Pancreas (tissue), 10 donors: Measurements from ENCODE around the gene TTC17. TPM values are rescaled to one million over a fixed set of nuclear protein-coding genes. Genes with fewer than 3 reads are reported as not detected.

Experiments used
- ATAC-seq, 4 donors: fragments of 200-7000 bp; cut with Tn5 transposase; one replicate each; pipeline versions ENCODE4 v1.8.0 to v1.9.1; 2020; ENCODE audit warnings: mild to moderate bottlenecking in 4 of 4, moderate library complexity in 4 of 4
- DNase-seq, 6 donors: peaks; one replicate each; pipeline ENCODE4 v3.0.0-alpha.2; 2020
- FAIRE-seq: peaks from 2 replicates; lab custom pipeline; 2012; peaks lifted over from hg19 to GRCh38; lab: Jason Lieb, UNC
- H3K27ac ChIP-seq, 4 donors: fragments of 200-600 bp; sonication (generic); 1 replicate in 3 of 4; 2 replicates in 1 of 4; pipeline versions ENCODE4 v1.5.0 to v1.8.0; 2020
- H3K27me3 ChIP-seq, 4 donors: fragments of 200-600 bp; one replicate each; pipeline ENCODE4 v1.8.0; 2021
- H3K36me3 ChIP-seq, 3 donors: fragments of 200-600 bp; sonication (generic) in 1 of 3; one replicate each; pipeline versions ENCODE4 v1.5.0 to v1.8.0; 2020 to 2021
- H3K4me1 ChIP-seq, 3 donors: fragments of 200-600 bp; one replicate each; pipeline ENCODE4 v1.8.0; 2021
- H3K4me3 ChIP-seq, 4 donors: fragments of 200-600 bp; sonication (generic) in 2 of 4; one replicate each; pipeline versions ENCODE4 v1.5.0 to v1.8.0; 2020 to 2021
- H3K9me3 ChIP-seq, 4 donors: fragments of 200-600 bp; one replicate each; pipeline ENCODE4 v1.8.0; 2021
- WGBS, 2 donors: extraction: QIAGEN DNeasy Blood & Tissue Kit; methylation state at CpG; one replicate each; pipeline ENCODE4 v1.1.7; 2013; 5-methylcytosine and 5-hydroxymethylcytosine counted together
- intact Hi-C, 3 donors: fragments of 100-400 bp; cut with DNase I; formaldehyde crosslinking; loops; one replicate each; pipeline versions ENCODE4 v1.11.1 to v1.14.2; 2022
- polyA plus RNA-seq, 2 donors: library from polyadenylated mRNA; stranded (reverse); fragments of 200-250 nt; gene quantifications; one replicate each; pipeline ENCODE4 v1.2.3, GENCODE V29; 2013
- total RNA-seq, 6 donors: library from RNA; stranded (reverse); fragmentation: NEBNext Ultra II Directional in 4 of 6; extraction: Animal tissue kit (Norgen Biotek cat#: 25700) in 4 of 6; gene quantifications; one replicate each; pipeline versions ENCODE4 v1.2.1 to v1.2.4, GENCODE V29; 2021 to 2023
- TF ChIP-seq, protein P1 (sequence below), 4 donors: fragments of 200-600 bp; sonication (generic) in 3 of 4; IDR thresholded peaks; one replicate each; pipeline versions ENCODE4 v1.5.0 to v1.8.0; 2021; ENCODE audit warnings: antibody characterized with exemption in 4 of 4
- donor health status: healthy with polysubstance abuse.
- donor health status: DM: no; HTN: no; CAD: no; lungs with moderate emphysema.
- donor health status: DM: no; HTN: no; CAD: no.
- donor health status: control.
- donor health status: control.
- donor health status: Bipolar disorder and iron deficiency.
- donor health status: DM: yes; HTN: yes; CAD: no.
- donor health status: DM: no; HTN: no; CAD: no.
- donor health status: DM: no; HTN: no; CAD: no.
- donor health status: DM: yes; HTN: yes; CAD: no.

Gene TTC17
- total and polyA plus RNA-seq, 8 donors = 39.9 to 71.1 (median 57.0) TPM

DNA sequence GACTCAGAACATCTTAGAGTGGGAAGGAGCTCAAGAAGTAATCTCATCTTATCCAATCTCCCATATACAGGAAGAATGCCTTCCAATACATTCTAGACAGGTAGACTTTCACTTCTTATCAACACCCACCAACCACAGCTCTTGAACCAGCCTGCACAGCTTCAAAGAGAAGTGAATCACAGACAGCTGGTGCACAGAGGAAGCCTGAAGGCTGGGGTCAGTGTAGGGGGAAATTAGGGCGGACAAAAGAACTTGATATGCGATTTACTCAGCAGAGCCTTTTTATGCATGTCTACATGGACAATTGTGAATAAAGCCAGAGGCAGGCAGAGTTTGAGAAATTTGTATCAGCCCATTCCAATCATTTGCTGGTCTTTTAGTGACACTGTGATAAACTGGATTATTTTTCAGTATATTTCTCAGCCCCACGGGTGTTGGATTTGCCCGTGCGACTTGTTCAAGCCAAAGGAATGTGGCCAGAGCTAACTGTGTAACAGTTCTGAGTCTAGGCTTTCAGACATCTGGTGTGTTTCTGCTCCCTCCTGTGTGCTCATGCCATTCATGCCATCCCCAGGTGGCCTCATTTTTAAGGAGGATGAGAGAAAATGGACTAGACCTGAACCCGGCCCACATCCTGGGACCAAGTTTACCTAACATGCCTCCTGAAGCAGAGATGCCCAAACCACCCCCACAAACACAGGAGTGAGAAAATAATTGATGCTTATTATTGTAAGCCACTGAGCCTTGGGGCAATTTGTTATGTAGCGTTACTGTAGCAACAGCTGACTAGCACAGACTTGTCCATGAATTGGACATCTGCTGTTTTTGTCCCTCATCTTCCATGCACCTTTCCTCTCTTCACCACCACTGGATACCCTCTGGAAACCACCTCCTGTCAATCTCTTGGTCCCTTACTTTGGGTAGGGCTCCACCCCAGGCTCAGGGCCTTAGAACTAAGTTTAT lies 184.3 kb downstream of the TTC17 start:
- intact Hi-C loops = no loop called here
- no peaks in the 10 kb centered on the region for H3K9me3 ChIP-seq
- WGBS, 2 donors = 75 to 77% methylated on average over 7 of the region's 7 CpGs

More for the DNA sequence above, 184.3 kb downstream of the TTC17 start:
- H3K27me3 ChIP-seq = no peaks in the 10 kb centered on the region
- DNase-seq = no peak
- no peaks in the 10 kb centered on the region for H3K4me1 ChIP-seq
- ATAC-seq = no peak
- no peak overlapping the region for H3K27ac ChIP-seq
- TF ChIP-seq, protein P1, sequence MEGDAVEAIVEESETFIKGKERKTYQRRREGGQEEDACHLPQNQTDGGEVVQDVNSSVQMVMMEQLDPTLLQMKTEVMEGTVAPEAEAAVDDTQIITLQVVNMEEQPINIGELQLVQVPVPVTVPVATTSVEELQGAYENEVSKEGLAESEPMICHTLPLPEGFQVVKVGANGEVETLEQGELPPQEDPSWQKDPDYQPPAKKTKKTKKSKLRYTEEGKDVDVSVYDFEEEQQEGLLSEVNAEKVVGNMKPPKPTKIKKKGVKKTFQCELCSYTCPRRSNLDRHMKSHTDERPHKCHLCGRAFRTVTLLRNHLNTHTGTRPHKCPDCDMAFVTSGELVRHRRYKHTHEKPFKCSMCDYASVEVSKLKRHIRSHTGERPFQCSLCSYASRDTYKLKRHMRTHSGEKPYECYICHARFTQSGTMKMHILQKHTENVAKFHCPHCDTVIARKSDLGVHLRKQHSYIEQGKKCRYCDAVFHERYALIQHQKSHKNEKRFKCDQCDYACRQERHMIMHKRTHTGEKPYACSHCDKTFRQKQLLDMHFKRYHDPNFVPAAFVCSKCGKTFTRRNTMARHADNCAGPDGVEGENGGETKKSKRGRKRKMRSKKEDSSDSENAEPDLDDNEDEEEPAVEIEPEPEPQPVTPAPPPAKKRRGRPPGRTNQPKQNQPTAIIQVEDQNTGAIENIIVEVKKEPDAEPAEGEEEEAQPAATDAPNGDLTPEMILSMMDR (IDR thresholded peaks at IDR 0.05) = no peak
- no peaks in the 10 kb centered on the region for H3K36me3 ChIP-seq
- no peak for FAIRE-seq
- H3K4me3 ChIP-seq = no peak overlapping the region

Other genes starting within 250 kb of the TTC17 start
- gene API5, start 46.9 kb upstream of the TTC17 start, total RNA-seq = 10 to 100 TPM; 33.3 to 52.0 (median 45.9) TPM
- gene API5, start 46.9 kb upstream of the TTC17 start, polyA plus RNA-seq = 10 to 100 TPM; 16.3 to 31.6 TPM